NCI-H345 treated with DMSO at 0.1 percent for 48 hours (cell line): Measurements from ENCODE around the gene NFKBIA.
"Not testable (repeated sequence)": the region's sequence is repeated elsewhere in the genome, so short reads cannot be mapped to it uniquely, and the experiment has no call there.

Experiments used
- DNase-seq: peaks from one replicate; lab custom pipeline; 2025; ENCODE audit not compliant: unreplicated experiment; lab: John Stamatoyannopoulos, UW

Gene NFKBIA, protein sequence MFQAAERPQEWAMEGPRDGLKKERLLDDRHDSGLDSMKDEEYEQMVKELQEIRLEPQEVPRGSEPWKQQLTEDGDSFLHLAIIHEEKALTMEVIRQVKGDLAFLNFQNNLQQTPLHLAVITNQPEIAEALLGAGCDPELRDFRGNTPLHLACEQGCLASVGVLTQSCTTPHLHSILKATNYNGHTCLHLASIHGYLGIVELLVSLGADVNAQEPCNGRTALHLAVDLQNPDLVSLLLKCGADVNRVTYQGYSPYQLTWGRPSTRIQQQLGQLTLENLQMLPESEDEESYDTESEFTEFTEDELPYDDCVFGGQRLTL

DNA sequence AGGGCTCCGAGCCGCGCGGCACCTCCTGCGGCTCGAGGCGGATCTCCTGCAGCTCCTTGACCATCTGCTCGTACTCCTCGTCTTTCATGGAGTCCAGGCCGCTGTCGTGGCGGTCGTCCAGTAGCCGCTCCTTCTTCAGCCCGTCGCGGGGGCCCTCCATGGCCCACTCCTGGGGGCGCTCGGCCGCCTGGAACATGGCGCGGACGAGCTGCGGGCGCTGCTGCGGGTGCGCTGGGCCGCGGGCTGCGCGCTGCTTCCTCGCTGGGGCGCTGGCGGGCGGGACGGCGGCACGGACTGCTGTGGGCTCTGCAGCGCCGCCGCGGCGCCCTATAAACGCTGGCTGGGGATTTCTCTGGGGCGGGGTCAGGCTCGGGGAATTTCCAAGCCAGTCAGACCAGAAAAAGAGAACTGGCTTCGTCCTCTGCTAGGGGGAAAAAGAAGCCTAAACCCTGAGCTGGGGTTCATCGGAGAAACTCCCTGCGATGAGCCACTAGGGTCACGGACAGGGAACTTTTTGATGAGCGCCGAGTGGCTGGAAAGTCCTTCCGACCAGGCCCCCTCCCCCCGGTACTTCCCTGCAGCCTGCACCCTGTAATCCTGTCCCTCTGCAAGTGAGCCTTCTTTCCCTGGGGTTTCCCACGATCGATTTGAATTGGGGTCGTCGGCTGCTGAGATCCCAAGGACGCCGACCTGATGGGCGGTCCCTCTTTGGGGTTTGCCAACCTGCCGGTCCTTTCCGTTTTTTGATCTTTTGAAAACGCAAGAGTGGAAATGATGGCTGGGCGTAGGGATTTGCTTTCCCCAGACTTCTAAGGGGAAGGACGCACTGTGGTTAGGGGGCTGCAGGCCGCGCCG lies at the start of gene NFKBIA:
TSS of gene NFKBIA (minus strand) at position 301 of the 855 bp plus-strand sequence. CDS start at position 196, 105 bp downstream.
- peak; percentile 45 for DNase-seq

DNA sequence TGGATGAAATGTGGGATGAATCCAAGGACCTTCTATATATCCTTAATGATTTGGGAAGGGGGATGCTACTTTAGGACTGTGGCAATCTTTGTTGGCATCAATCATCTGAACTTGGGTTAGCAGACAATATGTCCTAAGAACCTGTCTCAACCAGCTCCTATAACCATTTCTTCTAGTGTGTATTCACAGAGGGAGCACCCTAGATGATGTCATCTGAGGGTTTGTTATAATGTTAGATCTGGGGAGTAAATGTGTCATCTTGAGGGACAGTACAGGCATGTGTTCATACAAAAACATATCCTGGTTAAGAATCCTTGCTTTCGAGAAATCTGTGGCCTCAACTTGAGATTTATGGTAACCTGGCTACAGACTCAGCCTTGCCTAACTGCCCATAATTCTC lies 41.9 kb upstream of the NFKBIA start:
- DNase-seq, result no peak

- DNase-seq, result no peak
Measured at GRCh38 chr14:35444104-35444503, 39.6 kb upstream of the NFKBIA start.

GRCh38 chr14:35441160-35441559 lies 36.6 kb upstream of the NFKBIA start:
- DNase-seq, result no peak

DNA sequence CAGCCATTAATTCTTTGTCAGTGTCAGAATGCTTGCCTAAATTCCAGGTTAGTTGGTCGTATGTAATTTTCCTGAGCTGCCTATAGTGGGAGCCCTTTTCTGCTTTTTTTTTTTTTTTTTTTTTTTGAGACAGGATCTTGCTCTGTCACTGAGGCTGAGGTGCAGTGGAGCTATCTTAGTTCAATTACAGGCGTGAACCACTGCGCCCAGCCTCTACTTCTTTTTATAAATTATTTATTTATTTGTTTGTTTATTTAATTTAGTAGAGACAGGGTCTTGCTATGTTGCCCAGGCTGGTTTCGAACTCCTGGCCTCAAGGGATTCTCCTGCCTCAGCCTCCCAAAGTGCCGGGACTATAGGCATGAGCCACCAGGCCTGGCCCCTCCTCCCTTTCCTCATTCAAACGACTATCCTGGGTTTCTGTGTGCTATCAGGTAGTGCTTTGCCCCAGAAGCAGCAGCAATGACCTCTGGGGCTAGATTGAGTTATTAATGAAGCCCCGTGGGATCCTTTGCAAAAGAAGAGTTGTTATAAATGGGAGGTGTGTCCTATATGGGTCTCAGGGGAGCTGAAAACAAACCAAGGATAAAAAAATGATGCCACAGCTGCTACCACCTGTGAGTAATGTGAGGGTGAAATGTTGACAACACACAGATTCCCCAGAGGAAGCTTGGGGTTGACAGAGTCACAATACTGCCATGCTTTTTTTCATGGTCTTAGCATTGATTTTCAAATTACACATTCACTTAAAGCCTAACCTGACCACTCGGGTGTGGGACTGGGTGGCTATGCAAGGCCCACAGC lies 34.6 kb upstream of the NFKBIA start:
- DNase-seq, result no peak

GRCh38 chr14:35438492-35438891 lies 33.9 kb upstream of the NFKBIA start:
- DNase-seq, result not testable (repeated sequence)

- no peak for DNase-seq
Measured at GRCh38 chr14:35435177-35435576, 30.6 kb upstream of the NFKBIA start.

DNA sequence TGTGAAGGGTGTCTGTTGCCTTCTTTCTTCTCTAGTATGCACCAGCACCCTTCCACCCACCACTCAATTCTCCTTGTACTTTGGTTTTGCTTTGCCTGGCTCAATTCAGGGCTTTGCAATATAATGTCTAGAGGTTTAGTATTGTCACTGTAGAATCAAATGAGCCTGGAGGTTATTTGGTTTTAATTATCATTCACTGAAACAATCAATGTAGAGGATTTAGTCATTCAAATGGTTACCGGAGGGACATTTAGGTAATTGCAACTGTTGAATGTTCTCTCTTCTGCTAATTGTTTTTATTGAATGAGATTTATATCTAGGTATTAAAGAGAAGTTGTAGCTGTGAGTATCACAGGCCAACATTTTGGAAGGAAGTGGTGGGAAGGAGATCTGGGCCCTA lies 29.3 kb upstream of the NFKBIA start:
- DNase-seq, result no peak

DNA sequence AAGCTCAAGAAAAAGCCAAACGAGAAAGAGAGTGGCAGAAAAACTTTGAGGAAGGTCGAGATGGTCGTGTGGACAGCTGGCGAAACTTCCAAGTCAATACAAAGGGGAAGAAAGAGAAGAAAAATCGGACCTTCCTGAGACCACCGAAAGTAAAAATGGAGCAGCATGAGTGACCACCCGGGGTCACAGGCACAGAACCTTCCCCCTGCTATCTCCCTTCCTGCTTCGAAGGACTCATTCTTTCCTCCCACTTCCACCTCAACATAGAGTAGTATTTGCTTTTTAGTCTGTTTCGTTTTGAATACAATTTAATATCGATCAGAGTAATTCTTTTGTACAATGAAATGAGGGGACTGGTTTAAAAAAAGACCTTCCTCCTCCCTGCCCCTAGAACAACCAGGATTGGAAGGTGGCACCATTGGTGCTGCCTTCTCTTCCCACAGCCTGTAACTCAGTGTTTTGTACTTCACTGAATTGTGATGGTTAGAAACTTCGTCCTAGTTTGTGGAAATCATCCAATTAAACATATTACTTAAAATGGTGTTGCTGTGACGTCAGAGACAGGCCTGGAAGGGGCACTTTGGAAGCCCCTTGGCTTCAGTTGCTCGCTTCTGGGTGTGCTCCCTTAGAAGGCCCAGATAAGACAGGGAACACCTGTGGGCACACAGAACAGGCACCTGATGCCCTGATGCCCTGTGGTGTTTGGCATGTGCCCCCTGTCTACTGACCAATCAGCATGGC lies 26.1 kb upstream of the NFKBIA start:
- no peak for DNase-seq

DNA sequence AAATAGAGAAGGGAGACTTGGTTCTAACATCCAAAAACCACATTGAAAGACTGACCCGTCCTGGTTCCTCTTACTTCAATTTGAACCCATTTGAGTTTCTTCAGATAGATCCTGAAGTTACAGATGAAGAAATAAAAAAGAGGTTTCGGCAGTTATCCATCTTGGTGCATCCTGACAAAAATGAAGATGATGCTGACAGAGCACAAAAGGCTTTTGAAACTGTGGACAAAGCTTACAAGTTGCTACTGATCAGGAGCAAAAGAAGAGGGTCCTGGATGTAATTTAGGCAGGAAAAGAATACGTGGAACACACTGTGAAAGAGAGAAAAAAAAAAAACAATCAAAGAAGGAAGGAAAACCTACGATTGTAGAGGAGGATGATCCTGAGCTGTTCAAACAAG lies 25.4 kb upstream of the NFKBIA start:
- no peak for DNase-seq

DNA sequence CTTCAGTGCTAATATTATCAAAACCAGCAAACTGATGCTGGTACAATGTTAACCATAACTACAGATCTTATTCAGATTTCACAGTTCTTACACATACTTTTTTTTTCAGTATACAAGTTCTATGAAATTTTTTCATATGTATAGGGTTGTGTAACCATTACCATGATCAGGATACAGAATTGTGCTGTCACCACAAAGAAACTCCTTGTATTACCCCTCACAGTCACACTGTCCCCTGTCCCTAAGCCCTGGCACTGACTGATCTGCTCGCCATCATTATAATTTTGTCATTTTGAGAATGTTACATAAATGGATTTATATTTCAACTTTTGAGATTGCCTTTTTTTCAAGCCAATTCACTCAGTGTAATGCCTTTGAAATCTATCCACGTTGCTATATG lies 21.3 kb upstream of the NFKBIA start:
- DNase-seq, result no peak

- DNase-seq, result no peak
Measured at GRCh38 chr14:35423621-35424020, 19.1 kb upstream of the NFKBIA start.

DNA sequence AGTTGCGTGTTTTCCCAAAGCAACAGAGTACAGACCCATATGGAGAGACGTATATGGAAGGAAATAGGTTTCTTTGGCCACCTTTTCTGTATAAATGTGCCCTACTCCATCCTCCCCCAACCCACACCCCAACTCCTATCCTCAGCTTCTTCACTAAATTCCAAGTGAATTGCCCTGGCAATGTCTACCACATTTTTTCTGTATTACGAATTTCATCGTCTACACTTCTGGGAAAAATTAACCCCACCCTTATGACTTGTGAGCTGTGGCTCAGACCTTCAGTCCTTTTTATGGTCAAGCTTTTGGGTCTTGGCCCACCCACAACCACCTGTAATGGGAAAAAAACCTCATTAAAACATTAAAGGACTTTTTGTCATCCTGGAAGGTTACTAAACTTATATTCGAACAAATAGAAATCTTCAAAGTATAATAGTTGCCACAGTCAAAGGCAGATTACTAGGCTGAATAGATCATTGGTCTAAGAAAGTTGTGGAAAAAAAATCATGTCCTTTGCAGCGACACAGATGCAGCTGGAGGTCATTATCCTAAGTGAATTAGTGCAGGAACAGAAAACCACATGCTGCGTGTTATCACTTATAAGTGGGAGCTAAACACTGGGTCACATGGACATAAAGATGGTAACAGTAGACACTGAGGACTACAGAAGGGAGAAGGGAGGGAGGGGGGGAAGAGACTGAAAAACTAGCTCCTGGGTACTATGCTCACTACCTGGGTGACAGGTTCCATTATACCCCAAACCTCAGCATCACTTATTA lies 15.7 kb upstream of the NFKBIA start:
- no peak for DNase-seq

DNA sequence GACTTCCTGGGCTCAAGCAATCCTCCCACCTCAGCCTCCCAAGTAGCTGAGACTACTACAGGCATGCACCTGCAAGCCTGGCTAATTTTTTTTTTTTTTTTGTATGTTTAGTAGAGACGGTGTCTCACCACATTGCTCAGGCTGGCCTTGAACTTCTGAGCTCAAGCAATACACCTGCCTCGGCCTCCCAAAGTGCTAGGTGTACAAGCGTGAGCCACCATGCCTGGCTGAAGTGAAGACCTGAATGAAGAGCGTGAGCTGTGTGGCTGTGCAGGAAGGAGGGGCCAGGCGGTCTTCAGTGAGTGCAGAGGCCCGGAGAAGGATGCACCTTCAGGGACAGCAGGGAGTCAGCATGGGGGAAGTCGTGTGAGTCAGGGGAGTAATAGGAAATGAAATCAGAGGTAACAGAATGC lies 14.9 kb upstream of the NFKBIA start:
- no peak for DNase-seq

DNA sequence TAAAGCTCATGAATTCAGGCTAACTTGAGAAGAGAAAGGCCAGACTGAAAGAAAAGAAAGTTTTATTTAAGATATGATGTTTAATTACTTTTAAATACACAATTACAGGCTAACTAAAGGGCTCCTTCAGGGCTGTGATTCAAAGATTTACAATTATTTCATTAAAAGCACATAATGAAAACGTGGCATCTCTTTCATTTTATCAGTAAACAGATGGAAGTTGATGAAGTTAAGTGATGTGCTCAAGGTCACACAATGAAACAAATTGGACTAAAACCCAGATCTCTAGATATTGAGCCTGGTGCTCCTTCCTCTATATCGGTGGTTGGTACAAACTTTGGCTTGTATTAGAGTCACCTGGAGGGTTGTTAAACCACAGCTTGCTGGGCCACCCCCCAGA lies 13.5 kb upstream of the NFKBIA start:
- no peak for DNase-seq

DNA sequence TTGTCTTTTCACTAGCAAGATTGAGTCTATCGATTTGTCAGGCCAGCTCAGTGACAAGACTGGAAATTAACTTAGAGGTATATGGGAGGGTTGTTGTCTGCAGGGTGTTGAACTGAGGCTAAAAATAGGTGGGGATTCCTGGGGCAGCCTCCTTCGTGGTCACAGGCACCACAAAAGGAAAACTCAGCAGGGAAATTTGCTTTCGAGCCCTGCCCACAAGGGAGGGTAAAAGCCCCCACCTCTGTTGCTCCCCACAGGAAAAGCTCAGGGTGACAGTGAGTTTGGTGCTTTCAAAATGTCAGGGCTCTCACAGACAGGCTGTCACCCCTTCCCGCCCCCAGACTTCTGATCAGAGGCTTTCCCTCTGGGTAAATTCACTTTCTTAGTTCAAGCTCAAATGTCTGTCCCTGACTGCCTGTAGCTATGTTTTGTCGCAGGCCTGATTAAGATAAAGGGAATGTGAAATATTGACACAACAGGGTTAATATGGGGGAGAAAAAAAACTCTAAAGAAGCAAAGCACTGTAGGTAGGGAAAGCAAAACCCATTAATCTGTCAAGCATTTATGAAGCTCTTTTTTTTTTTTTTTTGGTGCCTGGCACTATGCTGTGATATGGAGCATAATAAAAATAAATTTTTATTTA lies 11.7 kb upstream of the NFKBIA start:
- DNase-seq, result no peak

DNA sequence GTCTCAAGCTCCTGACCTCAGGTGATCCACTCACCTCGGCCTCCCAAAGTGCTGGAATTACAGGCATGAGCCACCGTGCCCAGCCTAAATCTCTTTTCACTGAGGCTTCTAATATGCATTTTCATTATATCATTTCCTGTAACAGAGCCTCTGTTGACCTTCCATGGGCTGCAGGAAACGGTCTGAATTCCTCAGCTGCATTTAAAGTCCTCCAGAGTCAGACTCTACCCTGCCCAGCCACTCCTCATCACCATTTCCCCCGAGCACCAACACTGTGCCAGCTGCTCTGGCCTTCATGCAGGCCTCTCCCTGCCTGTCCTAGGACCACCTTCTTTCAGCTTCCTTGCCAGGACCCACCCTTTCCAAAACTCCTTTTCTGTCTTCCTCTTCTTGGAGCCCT lies 9.8 kb upstream of the NFKBIA start:
- no peak for DNase-seq

DNA sequence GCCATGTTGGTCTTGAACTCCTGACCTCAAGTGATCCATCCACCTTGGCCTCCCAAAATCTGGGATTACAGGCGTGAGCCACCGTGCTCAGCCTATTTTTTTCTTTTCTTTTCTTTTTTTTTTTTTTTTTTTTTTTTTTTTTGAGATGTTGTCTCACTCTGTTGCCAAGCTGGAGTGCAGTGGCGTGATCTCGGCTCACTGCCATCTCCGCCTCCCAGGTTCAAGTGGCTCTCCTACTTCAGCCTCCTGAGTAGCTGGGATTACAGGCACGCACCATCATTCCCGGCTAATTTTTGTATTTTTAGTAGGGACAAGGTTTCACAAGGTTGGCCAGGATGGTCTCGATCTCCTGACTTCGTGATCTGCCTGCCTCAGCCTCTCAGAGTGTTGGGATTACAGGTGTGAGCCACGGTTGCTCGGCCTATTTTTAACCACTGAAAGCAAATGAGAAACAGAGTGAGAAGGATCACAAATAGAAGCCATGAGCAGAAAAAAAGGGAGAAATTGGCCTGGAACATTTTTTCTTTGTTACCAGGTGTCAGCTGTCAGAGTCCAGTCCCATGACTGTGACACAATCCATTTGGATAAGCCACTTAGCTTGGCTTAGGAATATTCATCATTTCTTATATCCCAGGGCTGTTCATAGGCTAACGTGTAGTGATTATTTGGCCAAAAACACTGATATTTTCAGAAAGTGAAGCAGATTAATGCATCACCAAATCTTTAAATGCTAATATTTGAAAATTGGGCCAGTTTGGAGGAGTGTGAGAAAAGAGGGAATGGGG lies 7.9 kb upstream of the NFKBIA start:
- DNase-seq, result no peak

- DNase-seq, result no peak
Measured at GRCh38 chr14:35410858-35411257, 6.3 kb upstream of the NFKBIA start.
